Stimulated activated CD4-positive, alpha-beta T cell treated with anti-CD3 and anti-CD28 coated beads, Interleukin-1b, Interleukin-23, amount 100 ng/mL, for 24 hours (primary cell): ENCODE data around the gene INCA1.

Experiments
- DNase-seq, 4 experiments: peaks; one replicate each; pipeline ENCODE4 v3.0.0-alpha.2; 2020; ENCODE audit warnings: low read depth in 4 of 4, low spot score in 1 of 4

INCA1 gene

DNA sequence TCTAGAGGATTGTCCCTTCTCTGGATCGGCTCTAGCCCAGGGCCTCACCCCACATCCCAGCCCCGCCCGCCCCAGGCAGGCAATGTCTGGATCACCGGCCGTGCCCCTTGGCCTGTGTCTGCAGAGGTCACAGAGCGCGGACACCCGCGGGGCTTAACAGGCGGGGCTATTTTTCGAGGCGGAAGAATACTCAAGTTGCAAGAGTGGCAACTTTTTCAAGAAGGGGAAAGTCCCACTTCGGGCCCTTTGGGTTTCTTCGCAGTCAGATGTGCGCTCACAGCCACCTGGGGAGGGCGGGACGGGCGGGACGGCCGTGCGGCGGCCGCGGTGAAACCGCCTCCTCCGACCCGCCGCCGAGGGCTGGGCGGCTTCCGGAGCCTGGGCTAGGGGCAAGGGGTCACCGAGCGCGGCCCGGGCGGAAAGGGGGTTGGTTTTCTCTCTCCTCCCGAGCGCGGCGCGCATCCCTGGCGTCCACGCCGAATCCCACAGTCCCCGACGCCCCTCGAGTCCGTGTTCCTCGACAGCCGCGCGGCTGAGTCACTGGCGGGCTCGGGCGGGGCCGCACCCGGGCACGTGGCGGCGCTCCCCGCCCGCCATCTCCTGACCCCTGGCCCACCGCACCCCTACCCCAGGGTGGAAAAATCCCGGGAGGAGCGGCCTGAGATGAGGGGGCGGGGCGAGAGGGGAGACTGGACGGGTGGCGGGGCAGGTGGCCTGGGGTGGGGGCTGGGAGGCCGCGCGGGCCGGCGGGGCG is 47.8 kb downstream of the INCA1 start:
- DNase-seq, result peak in 3 of 4 experiments; percentile 51 to 78 (median 59)

- DNase-seq, result peak in 3 of 4 experiments; percentile 46 to 73 (median 71)
These were observed 48.4 kb downstream of the INCA1 start for GRCh38 chr17:4948931-4949320.

GRCh38 chr17:4948166-4948930 is 49.0 kb downstream of the INCA1 start, which contains the start of gene PFN1:
PFN1 (minus strand) TSS chr17:4948530; CDS start chr17:4948394, 136 bp downstream.
- DNase-seq, result peak in 3 of 4 experiments; percentile 80 to 90 (median 85)

GRCh38 chr17:4947411-4948165 is 49.7 kb downstream of the INCA1 start:
- DNase-seq, result peak in 3 of 4 experiments; percentile 46 to 63 (median 51)

- peak in 1 of 4 experiments; percentile 28 for DNase-seq
These were observed 50.3 kb downstream of the INCA1 start for GRCh38 chr17:4947010-4947410.

DNA sequence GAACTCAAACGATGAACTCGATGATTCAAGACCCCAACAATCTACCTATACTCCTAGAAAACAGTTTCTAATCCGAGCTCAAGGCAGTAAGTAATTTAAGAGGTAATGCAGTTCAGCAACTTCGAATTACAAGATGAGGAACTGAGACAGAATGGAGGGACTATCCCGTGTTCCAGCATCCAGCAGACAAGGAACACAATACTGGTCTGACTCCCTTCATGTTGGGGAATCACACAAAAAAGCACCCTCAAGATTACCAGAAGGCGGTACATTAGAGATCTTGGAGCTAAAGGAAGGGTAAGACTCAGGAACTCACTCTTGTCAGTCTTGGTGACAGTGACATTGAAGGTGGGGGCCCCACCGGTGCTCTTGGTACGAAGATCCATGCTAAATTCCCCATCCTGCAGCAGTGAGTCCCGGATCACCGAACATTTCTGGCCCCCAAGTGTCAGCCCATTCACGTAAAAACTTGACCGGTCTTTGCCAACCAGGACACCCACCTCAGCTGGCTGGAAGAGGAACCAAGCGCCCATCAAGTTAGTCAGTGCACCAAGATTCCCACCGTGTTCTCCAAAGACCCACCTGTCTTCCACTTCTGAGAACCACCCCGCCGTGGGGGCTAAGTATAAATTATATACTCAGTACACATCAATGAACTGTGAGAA is 50.9 kb downstream of the INCA1 start:
- no peak for DNase-seq

DNA sequence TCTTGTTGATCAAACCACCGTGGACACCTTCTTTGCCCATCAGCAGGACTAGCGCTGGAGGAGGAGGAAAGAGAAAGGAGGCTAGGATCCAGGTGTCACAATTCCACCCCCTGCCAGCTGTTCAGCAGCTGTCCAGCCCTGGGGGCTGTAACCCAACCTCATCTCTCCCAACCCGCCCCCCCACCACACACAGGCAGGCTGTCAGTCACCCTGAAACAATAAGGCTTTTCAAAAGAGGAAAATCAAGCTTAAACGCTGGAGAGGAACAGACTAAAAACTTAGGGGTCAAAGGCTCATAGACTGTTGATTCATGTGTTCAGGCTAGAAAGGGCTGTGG is 51.4 kb downstream of the INCA1 start:
- no peak for DNase-seq

DNA sequence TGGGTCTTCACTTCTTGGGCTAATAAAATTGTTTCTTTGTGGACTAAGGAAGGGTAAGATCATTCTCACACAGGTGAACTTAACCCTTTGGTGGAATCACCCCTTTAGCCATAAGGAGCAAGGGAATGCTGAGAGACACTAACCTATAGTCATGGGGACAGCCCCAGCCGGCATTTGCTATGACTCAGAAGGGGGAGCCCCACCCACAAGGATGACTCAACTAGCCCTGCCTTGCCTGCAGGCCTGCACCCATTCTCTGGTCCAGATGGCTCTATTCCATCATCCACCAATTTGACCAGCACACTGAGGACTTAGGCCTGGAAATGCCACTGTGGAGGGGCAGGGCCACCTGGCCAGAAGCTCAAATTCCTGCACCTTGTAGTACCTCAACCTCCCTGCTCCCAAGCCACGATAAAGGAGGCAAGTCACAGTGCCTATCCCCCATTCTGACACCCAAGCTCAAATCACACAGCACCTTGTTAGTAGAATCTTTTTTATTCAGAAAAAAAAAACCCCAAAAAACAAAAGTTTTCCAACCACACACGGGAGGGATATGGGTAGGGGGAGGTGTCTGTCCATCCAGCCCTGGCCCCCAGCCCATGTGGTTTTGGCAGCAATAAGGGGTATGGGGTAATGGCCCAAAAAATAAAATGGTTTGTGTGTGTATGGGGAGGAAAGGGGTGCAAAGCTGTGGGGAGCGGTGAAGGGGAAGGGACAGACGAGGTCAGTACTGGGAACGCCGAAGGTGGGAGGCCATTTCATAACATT is 52.0 kb downstream of the INCA1 start:
- DNase-seq, result peak in 3 of 4 experiments; percentile 68 to 83 (median 79)

DNA sequence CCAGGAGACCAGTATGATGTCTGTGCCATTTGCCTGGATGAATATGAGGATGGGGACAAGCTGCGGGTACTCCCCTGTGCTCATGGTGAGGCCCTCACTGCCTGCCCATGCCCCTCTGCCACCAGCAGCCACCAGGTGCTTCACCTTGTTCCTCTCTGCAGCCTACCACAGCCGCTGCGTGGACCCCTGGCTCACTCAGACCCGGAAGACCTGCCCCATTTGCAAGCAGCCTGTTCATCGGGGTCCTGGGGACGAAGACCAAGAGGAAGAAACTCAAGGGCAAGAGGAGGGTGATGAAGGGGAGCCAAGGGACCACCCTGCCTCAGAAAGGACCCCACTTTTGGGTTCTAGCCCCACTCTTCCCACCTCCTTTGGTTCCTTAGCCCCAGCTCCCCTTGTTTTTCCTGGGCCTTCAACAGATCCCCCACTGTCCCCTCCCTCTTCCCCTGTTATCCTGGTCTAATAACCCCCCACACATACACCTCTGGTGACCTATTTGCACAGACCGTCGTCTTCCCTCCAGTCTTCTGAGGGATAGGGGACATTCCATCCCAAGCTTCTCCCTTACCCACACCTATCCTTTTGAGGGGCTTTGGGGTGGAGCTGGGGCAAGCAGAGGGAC is 52.7 kb downstream of the INCA1 start:
- peak in 1 of 4 experiments; percentile 32 for DNase-seq

DNA sequence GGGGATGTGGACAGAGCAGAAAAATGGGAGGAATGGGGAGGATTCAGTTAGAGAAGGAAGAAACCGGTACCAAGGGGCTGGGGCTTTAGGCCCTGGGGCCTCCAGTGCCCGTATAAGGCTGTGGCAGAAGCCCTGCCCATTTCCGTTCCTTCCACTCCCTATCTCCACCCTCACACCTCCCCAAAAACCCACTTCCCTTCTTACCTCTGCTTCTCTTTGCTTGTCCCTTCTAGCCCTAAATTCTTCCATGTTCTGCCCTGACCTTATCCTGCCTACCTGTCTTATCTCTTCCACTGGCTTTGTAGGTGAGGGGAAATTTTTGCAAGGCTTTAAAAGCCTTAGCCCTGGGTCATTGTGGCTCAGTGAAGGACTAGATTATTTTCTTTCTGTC is 53.2 kb downstream of the INCA1 start:
- DNase-seq, result peak in 1 of 4 experiments; percentile 42

DNA sequence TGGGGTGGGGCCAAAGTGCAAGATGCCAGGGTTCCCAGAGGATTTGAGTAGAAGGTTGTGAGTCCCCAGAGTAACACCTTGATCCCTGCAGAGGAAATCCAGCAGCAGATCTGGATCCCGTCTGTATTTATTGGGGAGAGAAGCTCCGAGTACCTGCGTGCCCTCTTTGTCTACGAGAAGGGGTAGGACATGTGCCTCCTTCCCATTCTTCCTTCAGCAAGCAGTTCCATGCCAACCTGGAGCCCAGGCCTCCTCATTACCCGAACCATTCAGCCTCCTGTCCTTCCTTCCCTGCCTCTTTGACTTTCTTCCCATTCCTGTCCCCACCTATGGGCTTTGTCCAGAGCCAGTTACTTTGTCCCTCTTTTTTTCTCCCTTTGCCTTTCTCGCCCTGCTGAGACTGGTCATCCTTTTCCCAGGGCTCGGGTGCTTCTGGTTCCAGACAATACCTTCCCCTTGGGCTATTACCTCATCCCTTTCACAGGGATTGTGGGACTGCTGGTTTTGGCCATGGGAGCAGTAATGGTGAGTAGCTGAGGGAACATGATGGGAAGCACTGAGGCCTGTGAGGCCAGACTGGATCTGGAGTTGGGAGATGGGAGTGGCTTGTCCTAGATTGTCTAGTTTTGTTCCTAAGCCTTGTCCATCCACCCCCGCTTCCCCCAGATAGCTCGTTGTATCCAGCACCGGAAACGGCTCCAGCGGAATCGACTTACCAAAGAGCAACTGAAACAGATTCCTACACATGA is 54.4 kb downstream of the INCA1 start:
- no peak for DNase-seq

DNA sequence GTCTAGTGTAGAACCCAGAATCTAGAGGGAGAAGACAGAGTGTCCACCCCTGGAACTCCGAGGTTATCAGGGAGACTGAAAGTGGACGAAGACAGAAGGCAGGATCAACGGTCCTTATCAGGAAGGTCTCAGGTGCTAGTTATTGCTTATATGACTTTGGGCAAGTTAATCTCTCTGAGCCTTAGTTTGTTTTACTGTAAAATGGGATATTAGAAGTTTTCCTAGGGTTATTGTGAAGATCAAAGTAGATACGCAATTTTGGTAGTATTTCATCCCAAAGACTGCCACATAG is 56.1 kb downstream of the INCA1 start:
- no peak for DNase-seq

- DNase-seq, result peak in 1 of 4 experiments; percentile 33
These were observed 56.6 kb downstream of the INCA1 start for GRCh38 chr17:4940555-4941318.

GRCh38 chr17:4939796-4940554 is 57.3 kb downstream of the INCA1 start, which contains the start of the genes RNF167 and SLC25A11:
RNF167 (plus strand) TSS chr17:4940268; CDS start chr17:4940910, 642 bp downstream.
SLC25A11 (minus strand) TSS chr17:4940046; CDS start chr17:4939910, 136 bp downstream.
- DNase-seq, result peak; percentile 84 to 92 (median 88)

GRCh38 chr17:4939546-4939795 is 57.9 kb downstream of the INCA1 start:
- DNase-seq, result no peak

DNA sequence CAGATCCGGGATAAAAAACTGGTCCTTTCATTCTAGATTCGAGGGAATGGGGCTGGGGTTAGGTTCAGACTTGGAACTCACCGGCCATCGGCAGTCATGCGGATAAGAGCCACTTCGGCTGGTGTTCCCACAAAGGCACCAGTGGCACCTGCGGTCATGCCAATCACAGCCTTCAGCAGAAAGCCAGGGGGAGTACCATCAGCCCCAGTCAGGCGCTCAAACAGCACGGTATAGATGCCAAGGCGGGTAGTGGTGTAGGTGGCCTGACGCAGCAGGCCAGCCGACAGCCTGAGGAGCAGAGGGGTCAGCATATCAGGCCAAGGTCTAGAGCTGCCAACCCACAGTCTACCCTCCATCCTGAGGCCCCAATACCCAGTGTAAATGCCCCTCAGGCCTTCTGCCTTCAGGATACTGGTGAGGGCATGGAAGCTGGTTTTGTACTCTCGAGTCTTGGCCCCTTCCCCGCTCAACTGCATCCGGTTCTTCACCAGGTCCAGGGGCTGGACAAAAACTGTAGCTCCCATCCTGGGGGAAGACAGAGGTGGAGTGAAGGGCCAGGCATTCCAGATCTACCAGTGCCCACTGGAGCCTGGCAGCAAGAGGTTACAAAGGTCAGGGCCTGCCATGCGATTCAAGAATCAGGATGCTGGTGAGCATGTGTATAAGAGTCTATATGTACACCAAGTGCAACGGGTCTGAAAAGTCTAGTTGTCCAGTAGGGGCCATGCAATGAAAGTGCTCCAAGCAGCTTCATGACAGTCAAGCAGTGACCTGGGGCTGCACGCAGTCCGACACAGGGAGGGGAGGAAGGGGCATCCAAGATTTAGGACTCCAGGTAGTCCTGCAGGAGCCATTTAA is 58.4 kb downstream of the INCA1 start:
- DNase-seq, result no peak
